Measurements from ENCODE around the gene CAMK1D. TPM values are rescaled to one million over a fixed set of nuclear protein-coding genes. Genes with fewer than 3 reads are reported as not detected.

The CAMK1D gene
- total and polyA plus RNA-seq, 2 of the 4 experiments (the other 2 are of a cell fraction), result 5.0 to 5.3 TPM

DNA sequence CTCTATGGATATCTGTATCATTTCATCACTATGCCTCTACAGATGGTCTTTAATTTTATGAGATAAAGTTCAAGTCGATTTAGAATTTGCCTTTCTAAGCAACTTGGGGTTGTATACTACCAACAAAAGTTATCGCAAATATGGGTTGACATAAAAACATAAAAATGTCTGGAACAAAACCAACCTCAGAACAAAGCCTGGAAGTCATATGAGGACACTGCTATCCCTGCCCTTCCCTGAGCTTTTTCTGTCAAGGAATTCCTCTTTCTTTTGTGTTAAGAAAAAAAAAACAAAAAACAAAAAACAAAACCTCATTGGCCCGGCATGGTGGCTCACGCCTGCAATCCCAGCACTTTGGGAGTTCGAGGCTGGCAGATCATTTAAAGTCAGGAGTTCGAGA lies 319.3 kb downstream of the CAMK1D start:
- ChIA-PET CTCF (no interaction called here), POLR2A (ENCODE audit: unreplicated experiment) (no interaction called here)

More for the DNA sequence above, 319.3 kb downstream of the CAMK1D start:
- Histone ChIP-seq H3K4ac (ENCODE audit: low read depth, low read length) (no peak overlapping the region), H4K8ac (ENCODE audit: low read depth in 2 of 2, low read length in 2 of 2) (no peak overlapping the region), H2BK20ac (ENCODE audit: low read depth, low read length) (no peak overlapping the region), H3K56ac (ENCODE audit: extremely low read depth, insufficient read depth, low read length) (no peak overlapping the region), H3K36me3 (ENCODE audit: control insufficient read depth, insufficient read depth, low read length) (peaks cover 5% of the 10 kb centered on the region; the same call in 1 of the 2 replicates), H3K4me3 (ENCODE audit: insufficient read depth, low read depth, low read length) (no peak overlapping the region), H4K5ac (ENCODE audit: low read depth, low read length) (no peak overlapping the region), H4K91ac (ENCODE audit: insufficient read depth, low read depth, low read length) (no peak overlapping the region), H2AFZ (replicated peaks; ENCODE audit: low read length, poor library complexity) (no peak overlapping the region), H3K4me1 (ENCODE audit: control insufficient read depth, insufficient read depth, low read length) (no peaks in the 10 kb centered on the region), H2BK120ac (ENCODE audit: low read depth, low read length) (no peak overlapping the region), H3K9me1 (ENCODE audit: insufficient read depth, low read length) (no peaks in the 10 kb centered on the region), H4K20me1 (ENCODE audit: insufficient read depth, low read length) (no peaks in the 10 kb centered on the region), H3K27me3 (ENCODE audit: control insufficient read depth, insufficient read depth, low read length) (no peaks in the 10 kb centered on the region), H2BK15ac (ENCODE audit: low read depth, low read length) (no peak overlapping the region), H2BK5ac (ENCODE audit: low read depth, low read length, poor library complexity, severe bottlenecking) (no peak overlapping the region), H3K9me3 (ENCODE audit: control insufficient read depth, insufficient read depth, low read length) (peaks cover 2% of the 10 kb centered on the region), H3K14ac (replicated peaks; ENCODE audit: low read depth, low read length) (no peak overlapping the region), H3K9ac (ENCODE audit: low read depth, low read length) (no peak overlapping the region), H2AK5ac (ENCODE audit: low read depth, low read length) (no peak overlapping the region), H3K4me2 (ENCODE audit: low read depth, low read length) (no peak overlapping the region), H3K27ac (ENCODE audit: insufficient read depth, low read length) (no peak overlapping the region), H3K23ac (ENCODE audit: low read depth, low read length) (no peak overlapping the region), H2AK9ac (replicated peaks; ENCODE audit: low read depth, low read length, poor library complexity) (no peak overlapping the region), H3K79me1 (ENCODE audit: low read depth in 1 of 2, low read length in 2 of 2) (no peaks in the 10 kb centered on the region), H3K18ac (ENCODE audit: low read depth, low read length) (no peak overlapping the region)
- DNase-seq (no peak), ATAC-seq (ENCODE audit: low read depth) (no peak)
- TF ChIP-seq MXI1 (IDR thresholded peaks at IDR 0.05; ENCODE audit: borderline replicate concordance, low read depth, low read length) (no peak), POLR2A (IDR thresholded peaks at IDR 0.05; ENCODE audit: low read depth, low read length) (no peak), MAFK (IDR thresholded peaks at IDR 0.05; ENCODE audit: low read depth, low read length) (no peak), CEBPB (IDR thresholded peaks at IDR 0.05; ENCODE audit: low read depth, low read length) (no peak), RFX5 (IDR thresholded peaks at IDR 0.05; ENCODE audit: low read depth, low read length) (no peak), CHD1 (IDR thresholded peaks at IDR 0.05; ENCODE audit: low read depth, low read length) (no peak), RCOR1 (IDR thresholded peaks at IDR 0.05; ENCODE audit: insufficient replicate concordance, low read length) (no peak), SMC3 (IDR thresholded peaks at IDR 0.05; ENCODE audit: low read depth, low read length) (no peak), NFE2L2 (IDR thresholded peaks at IDR 0.05; ENCODE audit: low read depth, low read length) (no peak), RAD21 (IDR thresholded peaks at IDR 0.05; ENCODE audit: low read length) (no peak), BHLHE40 (IDR thresholded peaks at IDR 0.05; ENCODE audit: low read depth, low read length) (no peak), FOS (IDR thresholded peaks at IDR 0.05; ENCODE audit: low read depth, low read length) (no peak), MAZ (IDR thresholded peaks at IDR 0.05; ENCODE audit: borderline replicate concordance, low read depth, low read length) (no peak)
- TF ChIP-seq, protein P1, sequence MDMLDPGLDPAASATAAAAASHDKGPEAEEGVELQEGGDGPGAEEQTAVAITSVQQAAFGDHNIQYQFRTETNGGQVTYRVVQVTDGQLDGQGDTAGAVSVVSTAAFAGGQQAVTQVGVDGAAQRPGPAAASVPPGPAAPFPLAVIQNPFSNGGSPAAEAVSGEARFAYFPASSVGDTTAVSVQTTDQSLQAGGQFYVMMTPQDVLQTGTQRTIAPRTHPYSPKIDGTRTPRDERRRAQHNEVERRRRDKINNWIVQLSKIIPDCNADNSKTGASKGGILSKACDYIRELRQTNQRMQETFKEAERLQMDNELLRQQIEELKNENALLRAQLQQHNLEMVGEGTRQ (IDR thresholded peaks at IDR 0.05; ENCODE audit: low read depth, low read length), result no peak
- TF ChIP-seq, protein P2, sequence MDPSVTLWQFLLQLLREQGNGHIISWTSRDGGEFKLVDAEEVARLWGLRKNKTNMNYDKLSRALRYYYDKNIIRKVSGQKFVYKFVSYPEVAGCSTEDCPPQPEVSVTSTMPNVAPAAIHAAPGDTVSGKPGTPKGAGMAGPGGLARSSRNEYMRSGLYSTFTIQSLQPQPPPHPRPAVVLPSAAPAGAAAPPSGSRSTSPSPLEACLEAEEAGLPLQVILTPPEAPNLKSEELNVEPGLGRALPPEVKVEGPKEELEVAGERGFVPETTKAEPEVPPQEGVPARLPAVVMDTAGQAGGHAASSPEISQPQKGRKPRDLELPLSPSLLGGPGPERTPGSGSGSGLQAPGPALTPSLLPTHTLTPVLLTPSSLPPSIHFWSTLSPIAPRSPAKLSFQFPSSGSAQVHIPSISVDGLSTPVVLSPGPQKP (IDR thresholded peaks at IDR 0.05; ENCODE audit: borderline replicate concordance, low read depth, low read length), result no peak
- TF ChIP-seq, protein P3, sequence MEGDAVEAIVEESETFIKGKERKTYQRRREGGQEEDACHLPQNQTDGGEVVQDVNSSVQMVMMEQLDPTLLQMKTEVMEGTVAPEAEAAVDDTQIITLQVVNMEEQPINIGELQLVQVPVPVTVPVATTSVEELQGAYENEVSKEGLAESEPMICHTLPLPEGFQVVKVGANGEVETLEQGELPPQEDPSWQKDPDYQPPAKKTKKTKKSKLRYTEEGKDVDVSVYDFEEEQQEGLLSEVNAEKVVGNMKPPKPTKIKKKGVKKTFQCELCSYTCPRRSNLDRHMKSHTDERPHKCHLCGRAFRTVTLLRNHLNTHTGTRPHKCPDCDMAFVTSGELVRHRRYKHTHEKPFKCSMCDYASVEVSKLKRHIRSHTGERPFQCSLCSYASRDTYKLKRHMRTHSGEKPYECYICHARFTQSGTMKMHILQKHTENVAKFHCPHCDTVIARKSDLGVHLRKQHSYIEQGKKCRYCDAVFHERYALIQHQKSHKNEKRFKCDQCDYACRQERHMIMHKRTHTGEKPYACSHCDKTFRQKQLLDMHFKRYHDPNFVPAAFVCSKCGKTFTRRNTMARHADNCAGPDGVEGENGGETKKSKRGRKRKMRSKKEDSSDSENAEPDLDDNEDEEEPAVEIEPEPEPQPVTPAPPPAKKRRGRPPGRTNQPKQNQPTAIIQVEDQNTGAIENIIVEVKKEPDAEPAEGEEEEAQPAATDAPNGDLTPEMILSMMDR (conservative IDR thresholded peaks at IDR 0.05; ENCODE audit: low read depth, low read length), result no peak
- BruUV-seq (replicated peaks), result no TSS peak
- dilution Hi-C loops (cut with HindIII; ENCODE audit: low sequenced_read_pairs, unreplicated experiment), result no loop called here
- intact Hi-C loops (cut with micrococcal nuclease), result no loop called here
- in situ Hi-C loops (cut with MboI; ENCODE audit: low sequenced_read_pairs), result no loop called here
- no CpG with 5 or more reads among the region's 6 CpGs for WGBS, 2 experiments (ENCODE audit: extremely low coverage in 2 of 2, insufficient read length in 1 of 2)

All from IMR-90 (cell line).